KBM-7 (cell line): ENCODE data around the gene SLC18A3.

ENCODE experiments used
- DNase-seq: peaks from one replicate; pipeline ENCODE4 v3.0.0-alpha.2; 2015
- in situ Hi-C: fragments of 300-500 bp; cut with MboI; formaldehyde crosslinking; loops from 2 replicates; pipeline ENCODE4 v1.14.3; 2020; ENCODE audit warnings: low sequenced_read_pairs, low pct_unique_long_range_greater_than_20kb, mixed read lengths

Gene SLC18A3

DNA sequence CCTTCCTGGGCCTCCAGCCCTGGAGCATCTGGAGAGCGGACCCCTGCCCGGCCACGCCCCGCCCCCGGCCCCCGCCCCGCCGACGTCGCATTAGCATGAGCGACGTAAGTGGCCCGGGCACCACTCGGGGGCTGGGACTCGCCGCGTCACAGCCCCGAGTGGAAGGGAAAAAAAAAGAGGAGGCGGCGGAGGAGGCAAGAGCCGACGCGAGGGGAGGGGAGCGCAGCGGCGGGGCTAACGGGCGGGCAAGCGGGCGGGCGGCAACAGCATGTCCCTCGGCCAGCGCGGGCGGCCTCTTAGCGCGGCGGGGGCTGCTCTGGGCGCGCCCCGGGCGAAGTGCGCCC lies at the start of gene SLC18A3:
Gene SLC18A3, plus strand, starts transcription at position 197 of the 344 bp plus-strand sequence. CDS start 431 bp downstream, outside the sequence.
- no peak for DNase-seq
- in situ Hi-C loops: no loop called here

DNA sequence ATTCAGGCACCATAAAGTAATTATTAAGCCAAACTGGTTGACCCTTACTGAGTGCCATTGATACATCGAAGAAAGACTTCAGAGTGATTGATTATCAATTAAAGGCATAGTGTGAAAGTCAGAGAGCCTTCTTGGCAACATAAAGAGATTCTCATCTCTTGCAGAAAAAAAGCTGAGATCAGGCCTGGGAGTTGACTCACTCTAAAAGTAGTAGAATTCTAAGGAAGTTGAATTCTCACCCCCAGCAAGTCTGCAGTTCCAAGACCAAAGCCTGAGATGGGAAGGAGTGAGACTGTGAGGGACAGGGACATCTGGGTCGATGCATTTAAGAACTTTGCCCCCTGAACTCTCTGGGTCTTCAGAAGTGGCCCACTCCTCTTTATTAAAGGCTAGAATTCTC lies 49.6 kb upstream of the SLC18A3 start:
- in situ Hi-C loops: no loop called here
- no peak for DNase-seq

DNA sequence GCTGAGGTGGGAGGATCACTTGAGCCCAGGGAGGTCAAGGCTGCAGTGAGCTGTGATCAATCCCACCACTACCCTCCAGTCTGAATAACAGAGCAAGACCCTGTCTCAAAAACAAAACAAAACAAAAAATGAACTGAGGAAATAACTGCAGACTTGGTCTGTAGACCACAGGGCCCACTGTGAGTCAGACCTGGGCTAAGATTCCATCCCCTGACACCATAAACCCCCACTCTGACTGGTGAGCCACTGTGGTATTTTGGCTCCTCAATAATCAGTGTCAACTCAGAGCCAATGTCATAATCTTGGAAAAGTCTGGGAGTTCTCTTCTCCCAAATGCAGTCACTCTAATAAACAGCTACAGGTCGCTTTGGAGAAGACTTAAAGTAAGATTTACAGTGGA lies 47.2 kb upstream of the SLC18A3 start:
- in situ Hi-C loops: no loop called here
- no peak for DNase-seq

DNA sequence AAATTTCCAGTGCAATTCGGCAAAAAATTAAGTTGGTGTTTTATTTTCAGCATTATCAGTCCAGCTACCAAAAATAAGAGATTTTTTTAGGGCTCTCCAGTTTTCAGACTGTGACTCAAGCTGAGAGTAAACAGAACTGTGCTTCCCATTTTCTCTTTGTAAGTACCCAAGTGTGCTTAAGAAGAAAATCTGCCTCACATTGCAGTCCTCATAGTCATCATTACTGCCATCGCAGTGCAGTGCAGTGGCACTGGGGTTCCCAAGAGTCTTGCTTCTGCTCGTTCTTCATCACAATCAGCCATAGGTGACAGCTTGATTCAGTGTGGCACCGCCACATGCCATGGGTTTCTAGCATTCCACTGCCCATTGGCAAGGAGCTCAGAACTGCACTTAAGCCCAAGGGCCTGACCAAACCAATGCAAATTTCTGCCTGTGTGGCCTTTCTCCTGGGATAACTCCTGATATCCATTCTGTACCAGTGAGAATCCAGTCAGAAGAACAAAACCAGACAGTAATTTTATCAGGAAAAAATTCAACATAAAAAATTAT lies 45.6 kb upstream of the SLC18A3 start:
- no peak for DNase-seq
- in situ Hi-C loops: no loop called here

DNA sequence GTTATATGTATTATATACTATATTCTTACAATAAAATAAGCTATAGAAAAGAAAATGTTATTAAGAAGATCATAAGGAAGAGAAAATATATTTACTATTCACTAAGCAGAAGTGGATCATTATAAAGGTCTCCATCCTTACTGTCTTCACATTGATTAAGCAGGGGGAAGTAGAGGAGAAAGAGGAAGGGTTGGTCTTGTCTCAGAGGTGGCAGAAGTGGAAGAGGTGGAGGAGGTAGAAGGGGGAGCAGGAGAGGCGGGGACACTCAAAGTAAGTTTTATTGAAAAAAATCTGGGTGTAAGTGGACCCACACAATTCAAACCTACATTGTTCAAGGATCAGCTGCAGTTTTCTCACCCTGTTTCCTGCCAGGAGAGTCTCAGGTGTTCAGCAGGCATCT lies 42.3 kb upstream of the SLC18A3 start:
- no peak for DNase-seq
- in situ Hi-C loops: no loop called here

DNA sequence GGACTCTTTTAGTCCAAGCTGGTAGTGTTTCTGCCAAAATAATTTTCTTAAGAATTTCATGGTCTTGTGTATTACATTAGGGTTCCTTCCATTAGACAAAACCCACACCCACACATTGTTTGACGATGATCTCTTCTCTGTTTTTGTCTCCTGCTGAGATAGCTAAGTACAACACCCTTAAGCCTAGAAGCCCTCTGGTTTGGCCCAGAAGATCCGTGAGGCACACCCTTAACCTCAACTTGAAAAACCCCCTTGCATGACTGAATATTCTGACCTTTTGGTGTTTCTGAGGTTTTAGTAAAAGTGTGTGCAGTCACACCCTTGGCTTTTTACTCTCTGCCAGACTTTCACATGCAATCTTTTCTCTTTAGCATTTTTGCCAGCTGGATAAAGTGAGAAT lies 41.9 kb upstream of the SLC18A3 start:
- in situ Hi-C loops: no loop called here
- no peak for DNase-seq

DNA sequence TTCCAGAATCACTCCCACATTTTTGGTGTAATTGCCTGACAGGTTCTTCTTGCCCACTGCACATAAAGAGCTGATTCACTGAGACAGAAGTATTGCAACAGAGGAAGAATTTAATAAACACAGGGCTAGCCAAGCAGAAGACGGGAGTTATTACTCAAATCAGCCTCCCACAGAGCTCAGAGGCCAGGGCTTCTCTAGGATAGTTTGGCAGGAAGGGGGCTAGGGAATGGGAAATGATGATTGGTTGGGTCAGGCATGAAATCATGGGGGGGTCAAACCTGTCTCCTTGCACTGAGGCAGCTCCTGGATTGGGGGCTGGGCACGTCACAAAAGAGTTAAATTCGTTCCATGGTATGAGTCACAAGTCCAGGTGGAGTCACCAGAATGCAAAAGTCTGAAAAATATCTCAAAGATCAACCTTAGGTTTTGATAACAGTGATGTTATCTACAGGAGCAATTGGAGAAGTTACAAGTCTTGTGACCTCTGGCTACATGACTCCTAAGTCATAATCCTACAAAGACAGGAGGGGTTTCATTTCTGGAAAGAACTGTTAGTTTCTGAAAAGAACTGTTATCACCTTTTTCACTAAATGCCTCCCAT lies 41.0 kb upstream of the SLC18A3 start:
- in situ Hi-C loops: no loop called here

DNA sequence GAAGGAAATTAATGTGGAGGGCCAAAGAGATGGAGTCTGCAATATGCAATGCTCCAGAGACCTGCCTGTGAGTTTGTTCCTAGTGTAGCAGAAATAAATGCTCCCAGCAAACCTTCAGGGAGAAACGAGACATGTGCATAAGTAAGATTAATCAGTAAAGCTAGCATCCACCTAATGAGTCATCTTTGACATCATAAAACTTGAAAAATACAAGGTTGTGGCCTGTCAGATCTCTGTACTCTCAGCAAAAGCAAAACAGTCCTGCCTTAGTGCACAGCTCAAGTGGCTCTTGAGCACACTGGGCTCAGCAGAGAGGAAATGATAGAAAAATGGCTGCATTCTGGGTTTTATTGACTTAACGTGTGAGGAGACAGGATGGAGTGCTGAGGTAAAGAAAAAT lies 38.7 kb upstream of the SLC18A3 start:
- in situ Hi-C loops: no loop called here
- DNase-seq: no peak

More for the DNA sequence above, 41.0 kb upstream of the SLC18A3 start:
- DNase-seq: no peak

DNA sequence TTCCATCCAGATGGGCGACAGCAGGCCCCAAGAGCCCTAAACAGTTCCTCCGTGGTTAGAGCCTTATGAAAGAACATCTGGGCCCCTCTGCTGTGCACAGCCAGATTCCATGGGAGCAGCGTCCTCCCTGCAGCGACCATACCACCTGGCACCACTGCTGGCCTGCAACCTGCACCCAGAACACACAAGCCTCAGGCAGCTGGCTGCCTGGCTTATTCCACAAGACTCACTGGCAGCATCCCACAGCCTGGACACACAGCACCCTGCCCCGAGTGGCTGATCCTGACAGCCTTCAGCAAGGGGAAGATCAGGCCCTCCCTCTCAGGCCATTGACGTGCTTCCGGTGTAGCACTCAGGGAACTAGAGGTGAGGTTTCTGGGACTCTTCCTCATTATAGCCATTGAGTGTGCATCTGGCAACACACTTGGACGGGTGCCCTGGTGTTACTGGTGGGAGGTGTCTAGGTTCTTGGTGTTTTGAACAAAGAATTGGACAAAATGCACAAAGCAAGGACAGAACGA lies 37.5 kb upstream of the SLC18A3 start:
- DNase-seq: no peak

DNA sequence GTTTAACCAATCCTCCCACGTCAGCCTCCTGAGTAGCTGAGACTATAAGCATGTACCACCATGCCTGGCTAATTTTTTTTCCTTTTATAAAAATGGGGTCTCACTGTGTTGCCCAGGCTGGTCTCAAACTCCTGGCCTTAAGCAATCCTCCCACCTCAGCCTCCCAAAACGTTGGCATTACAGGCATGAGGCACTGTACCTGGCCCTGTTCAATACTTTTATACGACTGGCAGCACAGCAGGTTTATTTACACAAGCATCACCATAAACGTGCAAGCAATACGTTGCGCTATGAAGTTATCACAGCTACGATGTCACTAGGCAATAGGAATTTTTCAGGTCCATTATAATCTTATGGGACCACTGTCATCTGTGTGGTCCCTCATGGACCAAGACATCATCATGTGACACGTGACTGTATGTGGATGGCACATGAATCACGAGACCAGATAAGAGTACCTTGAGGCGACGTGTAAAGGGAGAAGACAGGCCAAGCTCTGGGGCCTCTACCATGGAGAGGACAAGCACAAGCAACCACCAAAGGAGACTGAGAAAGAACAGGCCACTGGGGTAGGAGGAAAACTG lies 34.5 kb upstream of the SLC18A3 start:
- no peak for DNase-seq
- in situ Hi-C loops: no loop called here

More for the DNA sequence above, 37.5 kb upstream of the SLC18A3 start:
- in situ Hi-C loops: no loop called here

DNA sequence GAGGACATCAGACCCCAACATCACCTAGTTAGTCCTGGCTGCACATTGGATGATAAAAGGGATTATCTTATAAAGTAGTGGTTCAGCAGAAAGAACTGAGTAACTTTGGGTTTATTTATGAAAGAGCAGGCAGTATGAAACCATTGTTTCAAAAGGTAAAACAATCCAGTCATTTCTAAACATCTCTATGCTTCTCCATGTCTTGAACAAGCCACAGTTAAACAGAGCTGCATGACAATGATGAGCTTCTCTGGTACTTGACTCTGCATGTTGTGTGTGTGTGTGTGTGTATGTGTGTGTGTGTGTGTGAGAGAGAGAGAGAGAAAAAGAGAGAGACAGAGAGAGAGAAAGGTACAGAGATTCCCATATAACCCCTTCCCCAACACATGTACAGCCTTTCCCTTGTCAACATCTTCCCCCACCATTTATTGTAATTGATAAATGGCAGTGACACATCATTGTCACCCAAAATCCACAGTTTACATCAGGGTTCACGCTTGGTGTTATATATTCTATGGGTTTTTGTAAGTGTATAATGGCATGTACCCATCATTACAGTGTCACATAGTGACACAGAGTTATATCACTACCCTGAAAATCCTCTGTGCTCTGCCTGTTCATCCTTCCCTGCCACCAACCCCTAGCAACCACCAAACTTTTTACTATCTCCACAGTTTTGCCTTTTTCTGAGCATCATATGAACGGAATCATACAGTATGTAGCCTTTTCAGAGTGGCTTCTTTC lies 32.8 kb upstream of the SLC18A3 start:
- in situ Hi-C loops: no loop called here
- DNase-seq: no peak

DNA sequence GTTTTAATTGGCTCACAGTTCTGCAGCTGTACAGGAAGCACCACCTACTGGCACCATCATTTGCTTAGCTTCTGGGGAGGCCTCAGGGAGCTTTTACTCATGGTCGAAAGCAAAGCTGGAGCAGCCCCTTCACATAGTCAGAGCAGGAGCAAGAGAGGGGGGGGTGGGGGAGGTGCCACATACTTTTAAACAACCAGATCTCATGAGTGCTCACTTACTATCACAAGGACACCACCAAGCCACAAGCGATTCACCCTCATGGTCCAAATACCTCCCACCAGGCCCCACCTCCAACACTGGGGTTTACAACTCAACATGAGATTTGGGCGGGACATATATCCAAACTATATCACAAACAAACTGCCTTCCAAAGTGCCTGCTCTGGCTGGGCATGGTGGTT lies 31.7 kb upstream of the SLC18A3 start:
- no peak for DNase-seq
- in situ Hi-C loops: no loop called here

DNA sequence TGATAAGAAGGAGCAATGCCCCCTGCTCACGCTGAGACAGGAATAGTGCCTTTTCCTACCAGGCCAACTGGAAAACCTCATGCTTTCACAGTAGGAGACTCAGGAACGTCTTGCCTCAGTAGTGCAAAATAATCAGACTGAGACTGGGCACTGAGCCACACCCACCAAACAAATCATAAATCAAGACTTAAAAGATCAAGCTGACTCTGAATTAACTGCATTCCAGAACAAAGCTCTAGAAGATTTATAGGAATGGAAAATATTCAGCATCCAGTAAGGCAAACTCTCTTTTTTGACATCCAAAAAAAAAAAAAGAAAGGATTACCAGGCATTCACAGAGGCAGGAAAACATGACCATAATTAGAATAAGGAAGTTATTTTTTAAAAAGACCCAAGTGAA lies 30.5 kb upstream of the SLC18A3 start:
- in situ Hi-C loops: no loop called here
- no peak for DNase-seq

DNA sequence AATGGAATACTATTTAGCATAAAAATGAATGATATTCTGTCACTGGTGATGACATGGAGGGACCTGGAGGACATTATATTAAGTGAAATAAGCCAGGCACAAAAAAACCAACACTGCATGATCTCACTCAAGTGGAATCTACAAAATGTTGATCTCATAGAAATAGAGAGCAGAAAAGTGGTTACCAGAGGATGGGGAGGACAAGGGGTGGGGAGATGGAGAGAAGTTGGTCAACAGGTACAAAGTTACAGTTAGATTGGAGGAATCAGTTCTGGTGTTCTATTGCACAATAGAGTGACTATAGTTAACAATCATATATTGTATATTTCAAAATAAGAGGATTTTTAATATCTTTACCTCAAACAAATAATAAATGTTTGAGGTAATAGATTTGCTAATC lies 24.7 kb upstream of the SLC18A3 start:
- in situ Hi-C loops: no loop called here
- no peak for DNase-seq

DNA sequence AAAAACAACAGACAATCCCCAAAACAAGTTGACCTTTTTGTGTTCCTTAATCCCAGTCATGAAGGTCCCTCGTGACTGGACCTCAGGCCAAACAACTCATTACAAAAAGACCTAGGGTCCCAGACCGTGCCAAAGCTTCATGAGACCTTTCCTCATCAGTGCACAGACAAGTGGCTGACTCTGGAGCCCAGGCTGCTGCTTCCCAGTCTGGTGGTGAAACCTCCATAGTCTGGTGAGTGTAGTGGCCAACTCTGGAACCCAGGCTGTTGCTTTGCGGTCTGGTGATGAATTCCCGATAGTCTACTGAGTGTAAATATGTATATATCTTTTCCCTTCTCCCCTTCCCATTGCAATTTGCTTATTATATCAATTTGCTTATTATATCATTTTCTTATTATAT lies 22.1 kb upstream of the SLC18A3 start:
- no peak for DNase-seq
- in situ Hi-C loops: no loop called here

DNA sequence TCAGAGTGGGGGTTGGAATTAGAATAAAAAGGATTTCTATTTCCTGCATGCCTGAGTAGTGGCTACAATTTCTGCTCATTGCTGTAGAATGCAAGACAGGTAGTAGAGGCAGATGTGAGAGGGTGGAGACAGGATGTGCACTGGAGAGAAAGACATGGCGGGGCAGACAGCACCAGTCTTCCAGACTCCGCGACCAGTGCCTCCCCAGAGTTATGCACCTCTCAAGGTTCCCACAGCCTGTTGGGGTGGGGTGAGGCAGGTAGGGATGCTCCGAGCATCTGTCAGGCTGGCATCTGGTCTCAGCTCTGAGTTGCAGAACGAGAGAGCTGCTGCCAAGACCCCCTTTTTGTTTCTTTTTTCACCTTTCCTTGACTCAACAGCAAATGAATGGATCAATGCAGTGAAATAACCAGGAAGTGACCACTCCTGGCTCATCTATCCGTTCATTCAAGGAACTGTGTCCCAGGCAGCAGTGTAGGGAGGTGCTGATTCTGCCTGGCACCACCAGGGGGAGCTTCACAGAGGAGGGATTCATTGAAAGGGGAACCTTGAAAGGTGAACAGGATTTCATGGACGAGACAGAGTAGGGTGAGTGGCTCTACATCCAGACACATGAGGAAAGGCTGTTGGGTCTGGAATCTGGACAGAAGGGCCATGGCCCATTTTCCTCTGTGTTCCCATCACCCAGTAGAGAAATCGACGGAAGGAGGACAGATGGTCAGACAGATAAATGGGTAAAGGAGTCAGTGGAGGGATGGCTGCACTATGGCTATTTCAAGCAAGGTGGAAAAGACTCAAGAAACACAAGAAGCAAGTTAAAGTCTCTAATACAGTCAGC lies 17.2 kb upstream of the SLC18A3 start:
- in situ Hi-C loops: no loop called here
- peak; percentile 76 for DNase-seq

DNA sequence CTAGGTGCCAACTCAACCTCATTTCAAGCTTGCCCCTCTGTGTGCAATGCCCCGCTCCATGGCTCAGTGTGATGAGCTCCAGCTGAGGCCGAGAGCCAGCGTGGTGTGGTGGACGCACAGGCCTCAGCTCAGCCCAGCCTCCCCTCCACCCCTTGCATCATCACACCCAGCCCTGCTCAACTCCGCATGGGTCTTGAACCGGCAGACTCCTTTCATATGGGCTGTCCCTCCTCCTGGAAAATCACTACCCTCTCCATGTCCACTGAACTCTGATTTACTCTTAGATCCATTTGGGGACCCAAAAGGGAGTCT lies 16.6 kb upstream of the SLC18A3 start:
- no peak for DNase-seq
- in situ Hi-C loops: no loop called here

DNA sequence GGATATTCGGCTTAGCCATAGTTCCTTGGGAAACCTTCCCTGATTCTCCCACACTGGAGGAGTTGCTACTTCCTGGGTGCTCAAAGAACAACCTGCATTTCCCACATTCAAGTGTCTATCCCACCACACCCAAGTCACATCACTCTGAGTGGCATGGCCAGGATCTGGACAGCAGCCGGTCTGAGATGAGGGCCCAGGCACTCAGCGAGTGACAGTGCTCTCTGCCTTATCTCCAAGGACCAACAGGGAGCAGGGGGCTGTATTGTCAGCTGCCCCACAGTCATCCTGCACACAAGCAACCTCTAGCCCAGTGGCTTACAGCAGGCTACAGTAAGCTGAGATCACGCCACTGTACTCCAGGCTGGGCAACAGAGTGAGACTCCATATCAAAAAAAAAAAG lies 16.1 kb upstream of the SLC18A3 start:
- in situ Hi-C loops: no loop called here
- DNase-seq: no peak

DNA sequence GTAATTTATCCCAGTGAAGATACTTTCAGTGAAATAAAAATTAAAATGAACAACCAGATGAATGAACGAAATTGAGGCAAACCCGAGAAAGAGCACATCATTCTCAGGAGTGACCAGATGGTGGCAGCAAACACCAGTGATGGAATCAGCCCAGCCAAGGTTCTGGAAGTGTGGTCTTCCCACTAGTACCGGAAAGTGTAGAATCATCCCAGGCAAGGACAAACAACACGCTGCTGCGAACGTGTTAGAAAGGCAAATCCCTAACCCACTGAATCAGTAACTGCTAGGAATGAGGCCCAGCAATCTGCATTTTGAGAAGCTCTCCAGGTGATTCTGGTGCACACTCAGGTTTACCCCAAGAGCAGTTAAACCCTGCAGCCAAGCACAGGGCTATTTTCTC lies 15.5 kb upstream of the SLC18A3 start:
- in situ Hi-C loops: no loop called here
- peak; percentile 57 for DNase-seq
